ENCODE data around the gene CACNA2D1.

The CACNA2D1 gene

GRCh38 chr7:82109288-82109687, 334.3 kb downstream of the CACNA2D1 start:
- no peak for DNase-seq (ENCODE audit: low read depth in 2 of 2)

GRCh38 chr7:82106201-82106600, 337.4 kb downstream of the CACNA2D1 start:
- DNase-seq (ENCODE audit: low read depth in 2 of 2): no peak

- DNase-seq (ENCODE audit: low read depth in 2 of 2): no peak
Observed at GRCh38 chr7:82105463-82105862, 338.1 kb downstream of the CACNA2D1 start.

GRCh38 chr7:82098414-82098813, 345.2 kb downstream of the CACNA2D1 start:
- no peak for DNase-seq (ENCODE audit: low read depth in 2 of 2)

- DNase-seq (ENCODE audit: low read depth in 2 of 2): no peak
Observed at GRCh38 chr7:82091126-82091684, 352.4 kb downstream of the CACNA2D1 start.

- no peak for DNase-seq (ENCODE audit: low read depth in 2 of 2)
Observed at GRCh38 chr7:82087099-82087498, 356.5 kb downstream of the CACNA2D1 start.

GRCh38 chr7:82085116-82085515, 358.5 kb downstream of the CACNA2D1 start:
- DNase-seq (ENCODE audit: low read depth in 2 of 2): no peak

GRCh38 chr7:82081644-82082224, 361.8 kb downstream of the CACNA2D1 start:
- DNase-seq (ENCODE audit: low read depth in 2 of 2): no peak

- DNase-seq (ENCODE audit: low read depth in 2 of 2): no peak
Observed at GRCh38 chr7:82080254-82080927, 363.2 kb downstream of the CACNA2D1 start.

GRCh38 chr7:82079527-82079926, 364.1 kb downstream of the CACNA2D1 start:
- DNase-seq (ENCODE audit: low read depth in 2 of 2): no peak

- DNase-seq (ENCODE audit: low read depth in 2 of 2): no peak
Observed at GRCh38 chr7:82078807-82079206, 364.8 kb downstream of the CACNA2D1 start.

GRCh38 chr7:82071468-82071867, 372.1 kb downstream of the CACNA2D1 start:
- no peak for DNase-seq (ENCODE audit: low read depth in 2 of 2)

- no peak for DNase-seq (ENCODE audit: low read depth in 2 of 2)
Observed at GRCh38 chr7:82067628-82068264, 375.8 kb downstream of the CACNA2D1 start.

- no peak for DNase-seq (ENCODE audit: low read depth in 2 of 2)
Observed at GRCh38 chr7:82057476-82057875, 386.1 kb downstream of the CACNA2D1 start.

GRCh38 chr7:82056282-82056681, 387.3 kb downstream of the CACNA2D1 start:
- no peak for DNase-seq (ENCODE audit: low read depth in 2 of 2)

GRCh38 chr7:82054544-82054943, 389.0 kb downstream of the CACNA2D1 start:
- no peak for DNase-seq (ENCODE audit: low read depth in 2 of 2)

GRCh38 chr7:82053453-82054032, 390.0 kb downstream of the CACNA2D1 start:
- DNase-seq (ENCODE audit: low read depth in 2 of 2): no peak

- no peak for DNase-seq (ENCODE audit: low read depth in 2 of 2)
Observed at GRCh38 chr7:82051601-82052000, 392.0 kb downstream of the CACNA2D1 start.

- no peak for DNase-seq (ENCODE audit: low read depth in 2 of 2)
Observed at GRCh38 chr7:82050792-82051191, 392.8 kb downstream of the CACNA2D1 start.

- no peak for DNase-seq (ENCODE audit: low read depth in 2 of 2)
Observed at GRCh38 chr7:82049891-82050533, 393.6 kb downstream of the CACNA2D1 start.

- DNase-seq (ENCODE audit: low read depth in 2 of 2): no peak
Observed at GRCh38 chr7:82049442-82049841, 394.1 kb downstream of the CACNA2D1 start.

GRCh38 chr7:82044497-82045080, 399.0 kb downstream of the CACNA2D1 start:
- DNase-seq (ENCODE audit: low read depth in 2 of 2): no peak

Measured in stimulated activated CD4-positive, alpha-beta T cell treated with anti-CD3 and anti-CD28 coated beads, Interleukin-15, amount 100 ng/mL, for 48 hours (primary cell).